HG03521 (cell line): Measurements from ENCODE around the gene GNAL.
"Not testable (repeated sequence)": the region's sequence is repeated elsewhere in the genome, so short reads cannot be mapped to it uniquely, and the experiment has no call there.

ENCODE experiments used
- ATAC-seq: cut with Tn5 transposase; IDR thresholded peaks from one replicate; pipeline ENCODE4 v1.9.1; 2021; ENCODE audit warnings: mild to moderate bottlenecking, moderate library complexity; ENCODE audit not compliant: unreplicated experiment

The GNAL gene

GRCh38 chr18:11688972-11689668 lies at the start of gene GNAL:
TSS of gene GNAL (plus strand) at chr18:11689264. CDS start at chr18:11689564, 300 bp downstream.
- ATAC-seq = no peak

DNA sequence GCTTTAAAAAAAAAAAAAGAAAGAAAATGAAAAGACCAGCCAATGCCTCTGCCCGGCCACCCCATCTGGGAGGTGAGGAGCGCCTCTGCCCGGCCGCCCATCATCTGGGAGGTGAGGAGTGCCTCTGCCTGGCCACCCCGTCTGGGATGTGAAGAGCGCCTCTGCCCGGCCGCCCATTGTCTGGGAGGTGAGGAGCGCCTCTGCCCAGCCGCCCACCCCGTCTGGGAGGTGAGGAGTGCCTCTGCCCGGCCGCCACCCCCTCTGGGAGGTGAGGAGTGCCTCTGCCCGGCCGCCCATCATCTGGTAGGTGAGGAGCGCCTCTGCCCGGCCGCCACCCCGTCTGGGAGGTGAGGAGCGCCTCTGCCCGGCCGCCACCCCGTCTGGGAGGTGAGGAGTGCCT lies 41.8 kb upstream of the GNAL start:
- not testable (repeated sequence) for ATAC-seq

DNA sequence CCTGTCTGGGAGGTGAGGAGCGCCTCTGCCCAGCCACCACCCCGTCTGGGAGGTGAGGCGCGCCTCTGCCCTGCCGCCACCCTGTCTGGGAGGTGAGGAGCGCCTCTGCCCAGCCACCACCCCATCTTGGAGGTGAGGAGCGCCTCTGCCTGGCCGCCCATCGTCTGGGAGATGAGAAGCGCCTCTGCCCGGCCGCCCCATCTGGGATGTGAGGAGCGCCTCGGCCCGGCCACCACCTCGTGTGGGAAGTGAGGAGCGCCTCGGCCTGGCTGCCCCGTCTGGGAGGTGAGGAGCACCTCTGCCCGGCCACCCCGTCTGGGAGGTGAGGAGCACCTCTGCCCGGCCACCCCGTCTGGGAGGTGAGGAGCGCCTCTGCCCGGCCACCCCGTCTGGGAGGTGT lies 41.3 kb upstream of the GNAL start:
- ATAC-seq = not testable (repeated sequence)

GRCh38 chr18:11649839-11650238 lies 39.2 kb upstream of the GNAL start:
- ATAC-seq = no peak

GRCh38 chr18:11651899-11652298 lies 37.2 kb upstream of the GNAL start:
- ATAC-seq = no peak

GRCh38 chr18:11653521-11653920 lies 35.5 kb upstream of the GNAL start:
- no peak for ATAC-seq

DNA sequence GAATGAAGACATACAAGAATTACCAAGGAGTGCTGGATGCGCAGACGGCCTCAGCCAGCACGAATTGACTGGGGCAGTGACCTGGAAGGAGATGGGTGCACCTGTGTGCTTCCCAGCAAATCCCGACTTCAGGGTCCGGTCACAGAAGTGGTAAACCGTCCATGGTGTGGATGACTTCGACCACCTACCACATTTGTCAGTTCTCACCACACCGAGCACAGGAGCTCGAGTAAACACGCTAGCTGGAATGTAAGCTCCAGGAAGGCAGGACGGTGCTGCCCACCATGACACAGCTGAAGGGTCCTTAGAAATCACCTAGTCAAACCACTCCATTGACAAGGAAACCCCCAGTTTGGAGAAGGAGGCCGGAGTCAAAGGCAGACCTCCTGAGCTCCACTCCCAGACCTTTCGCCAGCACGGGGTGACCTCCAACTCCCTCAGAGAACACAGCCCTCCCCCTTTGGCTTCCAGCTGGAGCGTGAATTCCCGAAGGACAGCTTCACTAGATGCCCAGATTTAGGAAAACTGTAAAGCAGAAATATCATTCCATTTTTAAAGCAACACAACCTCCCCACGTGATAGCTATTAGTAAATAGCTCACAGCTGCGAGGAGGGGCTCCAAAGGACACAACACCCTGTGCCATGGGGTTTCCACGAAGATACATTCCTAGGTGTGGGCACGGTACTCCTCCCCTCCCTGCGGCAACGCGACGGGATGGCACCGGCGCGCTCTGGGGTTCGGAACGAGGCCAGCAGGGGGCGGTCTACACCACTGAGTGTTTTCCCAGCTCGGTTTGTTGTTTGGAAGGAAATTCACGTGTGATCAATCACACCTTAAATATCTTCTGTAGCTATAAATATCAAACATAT lies 34.1 kb upstream of the GNAL start:
- no peak for ATAC-seq

DNA sequence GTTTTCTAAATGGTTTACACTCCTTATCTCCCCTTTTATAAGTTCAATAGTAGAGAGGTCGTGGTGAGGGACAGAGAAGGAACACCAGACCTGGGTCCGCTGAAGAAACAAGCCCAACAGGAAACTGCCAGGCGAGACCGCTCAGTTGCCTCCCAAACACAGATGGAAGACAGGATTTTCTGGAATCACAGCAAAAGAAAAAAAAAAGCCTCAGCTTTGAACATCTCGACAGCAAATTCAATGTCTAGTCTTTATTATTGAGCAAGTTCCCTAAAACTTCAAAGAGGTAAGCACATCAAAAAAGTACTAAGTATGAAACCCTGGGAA lies 33.5 kb upstream of the GNAL start:
- ATAC-seq = no peak

- no peak for ATAC-seq
Observed at GRCh38 chr18:11657152-11657551, 31.9 kb upstream of the GNAL start.

DNA sequence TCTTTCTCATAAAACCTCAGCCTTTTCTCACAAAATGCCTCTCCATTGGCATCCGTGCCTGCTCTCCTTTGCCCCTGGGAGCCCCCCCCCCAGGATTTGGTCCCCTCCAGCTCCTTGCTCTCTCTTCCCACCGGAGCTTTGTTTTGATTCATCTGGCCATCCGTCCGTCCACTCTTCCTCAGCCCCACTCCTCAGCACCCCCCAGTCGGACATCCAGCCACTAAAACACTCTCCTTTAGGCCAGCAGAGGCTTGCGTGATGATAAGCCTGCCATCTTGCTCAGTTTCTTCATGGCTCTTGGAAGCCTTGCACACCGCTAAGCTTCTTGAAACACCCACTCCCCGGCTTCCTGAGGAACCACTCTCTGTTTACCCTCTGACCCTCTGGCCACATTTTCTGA lies 31.5 kb upstream of the GNAL start:
- no peak for ATAC-seq

DNA sequence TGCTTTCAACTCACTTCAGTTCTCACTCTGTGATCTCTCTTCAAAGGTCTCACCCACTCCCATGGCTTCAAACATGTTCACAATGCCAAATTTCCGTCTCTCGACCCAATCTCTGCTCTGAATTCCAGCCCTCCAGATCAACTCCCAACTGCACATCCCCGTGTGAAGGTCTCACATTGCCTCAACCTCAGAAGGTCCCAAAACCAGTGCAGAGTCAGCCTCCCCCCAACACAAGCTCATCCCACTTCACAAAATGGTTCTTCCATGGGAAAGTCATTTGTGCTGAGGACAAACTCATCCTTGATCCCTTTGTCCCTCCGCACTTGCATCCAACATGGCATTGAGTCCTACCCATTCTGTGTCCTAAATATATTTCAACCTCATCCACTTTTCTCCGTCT lies 31.0 kb upstream of the GNAL start:
- no peak for ATAC-seq

GRCh38 chr18:11658989-11659388 lies 30.1 kb upstream of the GNAL start:
- ATAC-seq = no peak

GRCh38 chr18:11660691-11661090 lies 28.4 kb upstream of the GNAL start:
- no peak for ATAC-seq

- no peak for ATAC-seq
Observed at GRCh38 chr18:11661430-11661829, 27.6 kb upstream of the GNAL start.

DNA sequence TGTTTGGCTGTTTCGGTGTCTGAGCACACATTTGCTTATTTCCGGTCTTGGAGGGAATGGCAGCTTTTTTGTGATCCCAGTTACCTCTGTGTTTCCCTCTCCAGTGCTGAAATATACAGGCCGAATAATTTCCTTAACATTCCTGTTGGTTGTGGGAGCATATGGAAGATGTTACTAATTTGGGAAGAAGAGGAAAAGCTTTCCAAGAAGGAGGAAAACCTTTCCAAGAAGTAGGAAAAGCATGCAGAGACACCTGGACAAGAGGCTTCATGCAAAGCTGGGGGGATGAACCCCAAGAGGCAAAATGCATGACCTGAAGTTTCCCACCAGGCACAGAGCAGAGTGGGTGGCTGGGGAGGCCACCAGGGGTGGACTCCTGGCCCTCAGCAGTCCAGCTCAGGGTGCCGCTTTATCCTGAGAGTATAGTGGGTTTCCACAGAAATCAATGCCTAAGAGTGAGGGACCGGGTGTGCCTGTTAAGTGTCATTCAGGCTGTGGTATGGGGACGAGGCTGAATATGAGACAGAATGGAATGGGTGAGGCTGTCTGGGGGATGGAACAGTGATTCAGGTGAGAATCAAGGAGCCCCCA lies 25.5 kb upstream of the GNAL start:
- ATAC-seq = no peak

DNA sequence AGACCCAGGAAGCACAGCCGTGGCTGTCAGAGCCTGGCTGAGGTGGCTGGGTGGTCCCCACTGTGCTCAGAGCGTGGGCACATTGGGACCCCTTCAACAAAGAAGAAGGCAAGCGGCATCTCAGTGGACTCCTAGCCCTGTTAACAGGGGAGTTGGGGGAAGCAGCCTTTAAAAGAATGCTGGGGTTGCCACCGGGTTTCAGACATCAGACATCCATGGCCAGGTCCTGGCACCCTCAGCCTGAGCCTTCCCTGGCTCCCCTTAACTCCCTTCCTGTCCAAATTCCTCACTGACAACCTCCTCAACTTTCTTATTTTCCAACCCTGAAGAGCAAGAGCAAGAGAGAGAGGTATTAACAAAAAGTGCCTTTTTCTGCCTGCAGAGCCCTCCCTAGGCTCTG lies 24.8 kb upstream of the GNAL start:
- no peak for ATAC-seq

GRCh38 chr18:11665146-11665545 lies 23.9 kb upstream of the GNAL start:
- no peak for ATAC-seq

DNA sequence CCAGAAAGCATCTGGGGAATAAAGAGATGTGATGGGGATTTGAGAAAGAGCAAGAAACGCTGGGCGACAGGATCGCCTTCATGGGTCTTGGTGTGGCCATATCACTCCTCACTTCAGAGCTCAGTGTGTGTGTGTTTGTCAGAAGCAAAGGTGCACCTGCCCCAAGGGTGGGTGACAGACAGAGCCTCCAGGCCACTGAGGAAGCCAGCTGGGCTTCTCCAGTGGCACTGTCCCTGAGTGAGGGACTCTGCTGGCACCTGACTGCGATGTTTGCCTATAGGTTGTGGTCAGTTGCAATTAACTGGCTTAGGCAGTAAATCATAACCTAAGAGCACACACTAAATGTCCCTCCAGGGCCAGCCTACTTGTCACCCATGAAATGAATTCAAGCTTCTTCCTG lies 23.5 kb upstream of the GNAL start:
- no peak for ATAC-seq

DNA sequence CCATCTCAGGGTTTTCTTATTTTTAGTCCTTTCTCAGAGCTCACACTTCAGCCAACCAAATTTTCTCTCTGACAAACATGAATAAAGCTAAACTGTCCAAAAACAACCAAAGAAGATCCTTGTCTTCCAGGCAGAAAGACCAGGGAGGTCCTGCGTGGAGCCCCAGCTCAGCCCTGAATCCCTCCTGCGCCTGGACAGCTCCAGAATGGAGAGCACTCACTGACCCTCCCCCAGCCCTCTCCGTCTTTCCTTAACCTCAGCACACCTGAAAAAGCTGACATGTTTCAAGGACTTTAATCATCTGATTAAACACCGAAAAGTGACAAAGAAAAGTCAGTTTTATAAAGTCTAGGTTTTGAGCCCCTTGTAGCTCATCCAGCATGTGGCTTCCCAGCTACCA lies 22.9 kb upstream of the GNAL start:
- ATAC-seq = no peak

DNA sequence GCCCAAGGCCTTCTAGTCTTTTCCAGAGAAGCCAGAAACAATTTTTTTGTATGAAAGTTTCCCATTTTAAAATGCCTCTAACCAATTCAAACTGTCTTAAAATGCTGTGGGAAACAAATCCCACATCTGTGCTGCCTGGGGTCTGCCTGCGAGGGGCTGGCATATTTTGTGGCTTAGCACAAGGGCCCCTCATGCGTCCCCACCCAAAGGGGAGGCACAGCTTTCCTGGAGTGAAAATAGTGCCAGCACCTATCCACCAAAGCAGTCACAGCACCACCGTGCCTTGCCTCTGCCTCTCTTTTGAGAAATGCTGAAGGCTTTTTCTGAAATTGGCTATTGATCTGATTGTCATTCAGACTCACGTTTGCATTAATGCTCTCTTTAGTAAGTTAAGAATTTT lies 22.2 kb upstream of the GNAL start:
- no peak for ATAC-seq

- no peak for ATAC-seq
Observed at GRCh38 chr18:11667578-11667977, 21.5 kb upstream of the GNAL start.
